Kidney (tissue), 14 donors: Measurements from ENCODE around the gene TIMM10. TPM values are rescaled to one million over a fixed set of nuclear protein-coding genes. Genes with fewer than 3 reads are reported as not detected.

Experiments used
- DNase-seq, 5 donors: peaks; one replicate each; pipeline ENCODE4 v3.0.0-alpha.2; 2013 to 2020
- FAIRE-seq: peaks from 2 replicates; lab custom pipeline; 2012; peaks lifted over from hg19 to GRCh38; lab: Jason Lieb, UNC
- H3K27ac ChIP-seq, 2 donors: one replicate each; pipeline ENCODE4 v1.7.0; 2013; ENCODE audit warnings: low read depth in 2 of 2, low read length in 2 of 2, inconsistent platforms in 1 of 2
- H3K27me3 ChIP-seq: one replicate; pipeline ENCODE4 v1.7.1; 2013; ENCODE audit warnings: low read length, inconsistent platforms; ENCODE audit not compliant: control insufficient read depth, insufficient read depth
- H3K36me3 ChIP-seq, 3 donors: one replicate each; pipeline versions ENCODE4 v1.7.0 to v1.7.1; 2013; ENCODE audit warnings: low read length in 3 of 3, control low read depth in 1 of 3, inconsistent platforms in 1 of 3; ENCODE audit not compliant: insufficient read depth in 3 of 3, control insufficient read depth in 2 of 3
- H3K4me1 ChIP-seq, 3 donors: one replicate each; pipeline versions ENCODE4 v1.7.0 to v1.7.1; 2013; ENCODE audit warnings: low read length in 3 of 3, inconsistent platforms in 1 of 3, low read depth in 1 of 3; ENCODE audit not compliant: control insufficient read depth in 2 of 3, insufficient read depth in 2 of 3
- H3K4me3 ChIP-seq, 3 donors: one replicate each; pipeline versions ENCODE4 v1.7.0 to v1.8.1; 2013; ENCODE audit warnings: low read length in 3 of 3, control low read depth in 1 of 3, inconsistent platforms in 1 of 3
- H3K9ac ChIP-seq, 3 donors: one replicate each; pipeline versions ENCODE4 v1.7.0 to v1.7.1; 2013; ENCODE audit warnings: low read length in 3 of 3, control low read depth in 1 of 3, inconsistent platforms in 1 of 3
- H3K9me3 ChIP-seq, 3 donors: one replicate each; pipeline versions ENCODE4 v1.7.0 to v1.7.1; 2013; ENCODE audit warnings: low read length in 3 of 3, control low read depth in 1 of 3, inconsistent platforms in 1 of 3; ENCODE audit not compliant: control insufficient read depth in 2 of 3, insufficient read depth in 1 of 3
- intact Hi-C: fragments of 100-400 bp; cut with DNase I; formaldehyde crosslinking; loops from one replicate; pipeline ENCODE4 v1.11.1; 2022
- polyA plus RNA-seq: library from polyadenylated mRNA; stranded (reverse); fragments of 350-450 nt; fragmentation: Illumina TruSeq; extraction: RNeasy Lipid Tissue Mini Kit (QIAGEN cat#74804); gene quantifications from one replicate; pipeline ENCODE4 v1.2.3, GENCODE V29; 2014; ENCODE audit warnings: low read depth, low replicate concordance; ENCODE audit not compliant: insufficient read depth
- total RNA-seq: library from RNA; stranded (reverse); fragmentation: NEBNext Ultra II Directional; extraction: Animal tissue kit (Norgen Biotek cat#: 25700); gene quantifications from one replicate; pipeline ENCODE4 v1.2.1, GENCODE V29; 2021
- TF ChIP-seq, protein P1 (sequence below): IDR thresholded peaks from 3 replicates; pipeline ENCODE4 v1.5.1; 2012; ENCODE audit warnings: mild to moderate bottlenecking, moderate library complexity, borderline replicate concordance; ENCODE audit not compliant: insufficient read depth; ENCODE audit errors: extremely low read depth
- donor health status: control.
- donor health status: control.
- donor health status: control.
- donor health status: control.
- donor health status: control.
- donor health status: DM: yes; HTN: yes; CAD: no.
- donor health status: Normal renal cell carcinoma (clear cell type).

TIMM10 gene
- total and polyA plus RNA-seq, 2 donors from 2014 or later: 38.6 to 174 TPM

GRCh38 chr11:57487920-57488659 is 42.5 kb downstream of the TIMM10 start:
- no peak for FAIRE-seq
- Histone ChIP-seq H3K27ac (no peak overlapping the region), H3K9ac (no peak overlapping the region), H3K36me3 (peaks cover 0 to 13% (median 3%) of the 10 kb centered on the region in 3 donors), H3K4me1 (peaks cover 0 to 4% (median 0%) of the 10 kb centered on the region in 3 donors), H3K27me3 (no peaks in the 10 kb centered on the region), H3K4me3 (no peak overlapping the region), H3K9me3 (no peaks in the 10 kb centered on the region)
- intact Hi-C loops: no loop called here
- DNase-seq: no peak
- TF ChIP-seq, protein P1, sequence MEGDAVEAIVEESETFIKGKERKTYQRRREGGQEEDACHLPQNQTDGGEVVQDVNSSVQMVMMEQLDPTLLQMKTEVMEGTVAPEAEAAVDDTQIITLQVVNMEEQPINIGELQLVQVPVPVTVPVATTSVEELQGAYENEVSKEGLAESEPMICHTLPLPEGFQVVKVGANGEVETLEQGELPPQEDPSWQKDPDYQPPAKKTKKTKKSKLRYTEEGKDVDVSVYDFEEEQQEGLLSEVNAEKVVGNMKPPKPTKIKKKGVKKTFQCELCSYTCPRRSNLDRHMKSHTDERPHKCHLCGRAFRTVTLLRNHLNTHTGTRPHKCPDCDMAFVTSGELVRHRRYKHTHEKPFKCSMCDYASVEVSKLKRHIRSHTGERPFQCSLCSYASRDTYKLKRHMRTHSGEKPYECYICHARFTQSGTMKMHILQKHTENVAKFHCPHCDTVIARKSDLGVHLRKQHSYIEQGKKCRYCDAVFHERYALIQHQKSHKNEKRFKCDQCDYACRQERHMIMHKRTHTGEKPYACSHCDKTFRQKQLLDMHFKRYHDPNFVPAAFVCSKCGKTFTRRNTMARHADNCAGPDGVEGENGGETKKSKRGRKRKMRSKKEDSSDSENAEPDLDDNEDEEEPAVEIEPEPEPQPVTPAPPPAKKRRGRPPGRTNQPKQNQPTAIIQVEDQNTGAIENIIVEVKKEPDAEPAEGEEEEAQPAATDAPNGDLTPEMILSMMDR: no peak

GRCh38 chr11:57487021-57487778 is 43.4 kb downstream of the TIMM10 start:
- FAIRE-seq: no peak
- intact Hi-C loops: no loop called here
- H3K27ac ChIP-seq: no peak overlapping the region

DNA sequence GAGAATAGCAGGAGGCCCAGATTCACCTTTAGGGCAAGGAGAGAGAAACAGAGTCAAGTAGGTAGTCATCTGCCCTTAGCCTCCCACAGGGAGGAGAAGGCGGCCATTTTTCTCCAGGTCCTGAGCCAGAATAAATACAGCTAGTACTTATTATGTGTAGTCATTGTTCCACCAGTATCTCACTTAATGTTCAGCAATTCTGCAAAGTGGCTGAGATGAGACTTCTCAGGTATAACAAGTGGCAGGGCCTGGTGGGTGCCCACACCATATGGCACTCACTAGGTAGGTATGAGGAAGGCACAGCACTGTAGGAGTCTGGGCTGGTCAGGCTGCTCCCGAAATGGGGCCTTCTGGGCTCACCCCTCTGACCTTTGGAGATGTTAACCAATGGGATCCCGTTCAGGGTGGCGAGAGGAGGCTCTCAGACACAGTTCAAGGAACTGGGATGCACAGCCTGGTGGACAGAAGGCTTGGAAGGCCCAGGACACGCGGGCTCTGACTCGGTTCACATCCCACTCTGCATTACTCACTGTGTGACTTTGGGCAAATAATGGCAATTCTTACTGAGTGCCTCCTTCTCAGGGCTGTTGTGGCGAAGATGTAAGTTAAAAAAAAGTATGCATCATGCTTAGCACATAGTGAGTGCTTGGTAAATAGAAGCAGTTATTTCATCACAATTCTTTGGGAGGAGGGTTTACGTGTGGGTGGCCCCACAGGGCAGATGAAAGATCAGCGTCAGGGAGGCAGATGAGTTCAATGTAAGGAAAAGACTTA is 45.1 kb downstream of the TIMM10 start:
- no peak for FAIRE-seq
- Histone ChIP-seq H3K27ac (no peak overlapping the region), H3K9ac (no peak overlapping the region), H3K36me3 (peaks cover 0 to 8% (median 3%) of the 10 kb centered on the region in 3 donors), H3K27me3 (no peaks in the 10 kb centered on the region), H3K4me1 (peaks cover 0 to 7% (median 0%) of the 10 kb centered on the region in 3 donors), H3K4me3 (no peak overlapping the region), H3K9me3 (no peaks in the 10 kb centered on the region)
- intact Hi-C loops: no loop called here
- TF ChIP-seq, protein P1: no peak
- DNase-seq: no peak

More at GRCh38 chr11:57487021-57487778, 43.4 kb downstream of the TIMM10 start:
- Histone ChIP-seq H3K9ac (no peak overlapping the region), H3K27me3 (no peaks in the 10 kb centered on the region), H3K4me1 (peaks cover 0 to 5% (median 0%) of the 10 kb centered on the region in 3 donors), H3K36me3 (peaks cover 0 to 13% (median 3%) of the 10 kb centered on the region in 3 donors), H3K4me3 (no peak overlapping the region), H3K9me3 (no peaks in the 10 kb centered on the region)
- DNase-seq: peak in 1 of 5 donors; percentile 24
- TF ChIP-seq, protein P1: no peak
